OCI-LY1 (cell line): Measurements from ENCODE around the gene CD81.
A peak's percentile ranks its signal among the peaks of the same experiment; 100 is the strongest.

Experiments used
- H2AFZ ChIP-seq: fragments of 200-600 bp; sonication (generic), shearing (Covaris generic); 2 replicates; pipeline ENCODE4 v1.6.0; 2014; ENCODE audit warnings: antibody characterized with exemption, mild to moderate bottlenecking, low read length
- H3F3A ChIP-seq: fragments of 200-600 bp; sonication (generic), shearing (Covaris generic); 2 replicates; pipeline ENCODE4 v1.6.0; 2014; ENCODE audit warnings: mild to moderate bottlenecking, antibody characterized with exemption, low read length, moderate library complexity; ENCODE audit not compliant: insufficient read depth
- H3K27ac ChIP-seq: fragments of 200-600 bp; sonication (generic); 2 replicates; pipeline ENCODE4 v1.5.1; 2014; ENCODE audit warnings: low read length, mixed run types, mild to moderate bottlenecking, low read depth; ENCODE audit not compliant: poor library complexity, severe bottlenecking
- H3K27me3 ChIP-seq: fragments of 200-600 bp; sonication (generic); 2 replicates; pipeline ENCODE4 v1.6.0; 2014; ENCODE audit warnings: antibody characterized with exemption, mild to moderate bottlenecking, low read length, moderate library complexity; ENCODE audit not compliant: insufficient read depth
- H3K36me3 ChIP-seq: fragments of 200-600 bp; sonication (generic); 2 replicates; pipeline ENCODE4 v1.6.1; 2014; ENCODE audit warnings: mild to moderate bottlenecking, antibody characterized with exemption, low read length, moderate library complexity, mixed read lengths; ENCODE audit not compliant: insufficient read depth
- H3K4me1 ChIP-seq: fragments of 200-600 bp; sonication (generic); 2 replicates; pipeline ENCODE4 v1.5.1; 2014; ENCODE audit warnings: mild to moderate bottlenecking, low read length, moderate library complexity; ENCODE audit not compliant: insufficient read depth, severe bottlenecking
- H3K4me2 ChIP-seq: fragments of 200-600 bp; sonication (generic), shearing (Covaris generic); 2 replicates; pipeline ENCODE4 v1.6.1; 2014; ENCODE audit warnings: low read length
- H3K4me3 ChIP-seq: fragments of 200-600 bp; sonication (generic); 2 replicates; pipeline ENCODE4 v1.5.1; 2014; ENCODE audit warnings: low read length, low read depth, mild to moderate bottlenecking, mixed read lengths; ENCODE audit not compliant: poor library complexity, severe bottlenecking
- H3K79me2 ChIP-seq: fragments of 200-600 bp; shearing (Covaris generic); 2 replicates; pipeline ENCODE4 v1.6.1; 2016; ENCODE audit warnings: mixed run types, low read length, mixed read lengths; ENCODE audit not compliant: insufficient read depth
- H3K9ac ChIP-seq: fragments of 200-600 bp; sonication (generic), shearing (Covaris generic); 2 replicates; pipeline ENCODE4 v1.6.1; 2014; ENCODE audit warnings: mild to moderate bottlenecking, low read length, mixed read lengths
- H3K9me2 ChIP-seq: fragments of 200-600 bp; sonication (generic), shearing (Covaris generic); 2 replicates; pipeline ENCODE4 v1.6.1; 2014; ENCODE audit warnings: low read depth, mild to moderate bottlenecking, low read length, mixed read lengths
- H3K9me3 ChIP-seq: fragments of 200-600 bp; shearing (Covaris generic); 2 replicates; pipeline ENCODE4 v1.6.1; 2014; ENCODE audit warnings: low read length, mixed read lengths
- H4K20me1 ChIP-seq: fragments of 200-600 bp; sonication (generic), shearing (Covaris generic); 2 replicates; pipeline ENCODE4 v1.6.0; 2016; ENCODE audit warnings: mild to moderate bottlenecking, low read length; ENCODE audit not compliant: insufficient read depth
- EZH2 ChIP-seq: fragments of 200-600 bp; sonication (generic), shearing (Covaris generic); IDR thresholded peaks from 2 replicates; pipeline ENCODE4 v1.8.0; 2017; ENCODE audit warnings: borderline replicate concordance, mixed run types, mild to moderate bottlenecking, antibody characterized with exemption, low read length, moderate library complexity, mixed read lengths
- TF ChIP-seq, protein P1 (sequence below): fragments of 200-600 bp; sonication (generic), shearing (Covaris generic); IDR thresholded peaks from 2 replicates; pipeline ENCODE4 v1.5.1; 2017; ENCODE audit warnings: mild to moderate bottlenecking, antibody characterized with exemption, low read length, moderate library complexity, mixed read lengths

CD81 gene

DNA sequence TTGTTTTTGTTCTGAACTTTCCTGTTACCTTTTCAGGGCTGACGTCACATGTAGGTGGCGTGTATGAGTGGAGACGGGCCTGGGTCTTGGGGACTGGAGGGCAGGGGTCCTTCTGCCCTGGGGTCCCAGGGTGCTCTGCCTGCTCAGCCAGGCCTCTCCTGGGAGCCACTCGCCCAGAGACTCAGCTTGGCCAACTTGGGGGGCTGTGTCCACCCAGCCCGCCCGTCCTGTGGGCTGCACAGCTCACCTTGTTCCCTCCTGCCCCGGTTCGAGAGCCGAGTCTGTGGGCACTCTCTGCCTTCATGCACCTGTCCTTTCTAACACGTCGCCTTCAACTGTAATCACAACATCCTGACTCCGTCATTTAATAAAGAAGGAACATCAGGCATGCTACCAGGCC lies 19.9 kb downstream of the CD81 start:
- no peak overlapping the region for H3K4me3 ChIP-seq
- H3K27ac ChIP-seq, result no peak overlapping the region
- peaks cover 53% of the 10 kb centered on the region for H3K36me3 ChIP-seq
- H3K9me2 ChIP-seq, result no peaks in the 10 kb centered on the region
- H3K9ac ChIP-seq, result no peak overlapping the region
- no peak for TF ChIP-seq EZH2
- TF ChIP-seq, protein P1, sequence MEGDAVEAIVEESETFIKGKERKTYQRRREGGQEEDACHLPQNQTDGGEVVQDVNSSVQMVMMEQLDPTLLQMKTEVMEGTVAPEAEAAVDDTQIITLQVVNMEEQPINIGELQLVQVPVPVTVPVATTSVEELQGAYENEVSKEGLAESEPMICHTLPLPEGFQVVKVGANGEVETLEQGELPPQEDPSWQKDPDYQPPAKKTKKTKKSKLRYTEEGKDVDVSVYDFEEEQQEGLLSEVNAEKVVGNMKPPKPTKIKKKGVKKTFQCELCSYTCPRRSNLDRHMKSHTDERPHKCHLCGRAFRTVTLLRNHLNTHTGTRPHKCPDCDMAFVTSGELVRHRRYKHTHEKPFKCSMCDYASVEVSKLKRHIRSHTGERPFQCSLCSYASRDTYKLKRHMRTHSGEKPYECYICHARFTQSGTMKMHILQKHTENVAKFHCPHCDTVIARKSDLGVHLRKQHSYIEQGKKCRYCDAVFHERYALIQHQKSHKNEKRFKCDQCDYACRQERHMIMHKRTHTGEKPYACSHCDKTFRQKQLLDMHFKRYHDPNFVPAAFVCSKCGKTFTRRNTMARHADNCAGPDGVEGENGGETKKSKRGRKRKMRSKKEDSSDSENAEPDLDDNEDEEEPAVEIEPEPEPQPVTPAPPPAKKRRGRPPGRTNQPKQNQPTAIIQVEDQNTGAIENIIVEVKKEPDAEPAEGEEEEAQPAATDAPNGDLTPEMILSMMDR, result no peak
- no peaks in the 10 kb centered on the region for H3K9me3 ChIP-seq
- no peaks in the 10 kb centered on the region for H3F3A ChIP-seq
- no peaks in the 10 kb centered on the region for H4K20me1 ChIP-seq
- H3K4me1 ChIP-seq, result peaks cover 48% of the 10 kb centered on the region
- no peaks in the 10 kb centered on the region for H3K27me3 ChIP-seq
- H2AFZ ChIP-seq, result no peak overlapping the region
- H3K4me2 ChIP-seq, result no peak overlapping the region
- H3K79me2 ChIP-seq, result no peaks in the 10 kb centered on the region

DNA sequence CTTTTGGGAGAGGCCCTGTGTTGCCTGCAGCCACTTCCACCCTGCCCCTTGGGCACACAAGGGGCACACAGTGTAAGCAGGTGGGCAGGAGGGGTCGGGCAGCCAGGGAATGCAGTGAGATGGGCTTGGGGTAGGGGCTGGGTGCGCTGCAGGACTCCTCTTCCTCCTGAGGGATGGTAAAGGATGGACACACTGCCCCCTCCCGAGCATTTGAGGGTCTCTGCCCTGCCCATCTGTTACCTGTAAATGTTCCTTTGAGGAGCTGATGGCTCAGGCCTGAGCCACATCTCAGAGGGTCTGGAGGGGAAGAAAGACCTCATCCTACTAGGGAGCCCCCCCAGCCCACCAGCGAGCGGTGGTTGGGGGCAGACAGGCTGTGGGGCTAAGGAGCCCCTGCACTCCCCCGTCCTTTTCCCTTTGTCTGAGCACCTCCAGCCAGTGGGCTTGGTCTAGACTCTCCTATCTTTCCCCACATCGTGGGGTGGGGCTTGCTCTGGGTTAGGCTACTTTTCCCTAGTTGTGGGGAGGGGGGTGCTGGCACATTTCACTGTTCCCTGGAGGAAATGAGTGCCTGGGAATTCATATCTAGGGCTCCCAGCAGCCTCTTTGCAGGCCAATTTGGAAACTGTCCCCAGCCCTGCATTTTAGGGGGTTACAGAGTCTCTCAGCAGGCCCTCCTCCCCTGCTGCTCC lies 21.7 kb downstream of the CD81 start:
- Histone ChIP-seq H4K20me1 (no peaks in the 10 kb centered on the region), H3K4me1 (peaks cover 30% of the 10 kb centered on the region), H3K9me2 (no peaks in the 10 kb centered on the region), H3F3A (no peaks in the 10 kb centered on the region), H3K9ac (peak overlapping the region; percentile 76; the same call in 1 of the 2 replicates), H3K4me2 (peak overlapping the region; percentile 69), H2AFZ (no peak overlapping the region), H3K4me3 (peak overlapping the region; percentile 71), H3K27me3 (no peaks in the 10 kb centered on the region), H3K9me3 (no peaks in the 10 kb centered on the region), H3K79me2 (no peaks in the 10 kb centered on the region), H3K27ac (peak overlapping the region; percentile 55), H3K36me3 (peaks cover 58% of the 10 kb centered on the region)
- TF ChIP-seq EZH2, result no peak
- TF ChIP-seq, protein P1, result peak; percentile 45; the same call in 1 of the 2 replicates

DNA sequence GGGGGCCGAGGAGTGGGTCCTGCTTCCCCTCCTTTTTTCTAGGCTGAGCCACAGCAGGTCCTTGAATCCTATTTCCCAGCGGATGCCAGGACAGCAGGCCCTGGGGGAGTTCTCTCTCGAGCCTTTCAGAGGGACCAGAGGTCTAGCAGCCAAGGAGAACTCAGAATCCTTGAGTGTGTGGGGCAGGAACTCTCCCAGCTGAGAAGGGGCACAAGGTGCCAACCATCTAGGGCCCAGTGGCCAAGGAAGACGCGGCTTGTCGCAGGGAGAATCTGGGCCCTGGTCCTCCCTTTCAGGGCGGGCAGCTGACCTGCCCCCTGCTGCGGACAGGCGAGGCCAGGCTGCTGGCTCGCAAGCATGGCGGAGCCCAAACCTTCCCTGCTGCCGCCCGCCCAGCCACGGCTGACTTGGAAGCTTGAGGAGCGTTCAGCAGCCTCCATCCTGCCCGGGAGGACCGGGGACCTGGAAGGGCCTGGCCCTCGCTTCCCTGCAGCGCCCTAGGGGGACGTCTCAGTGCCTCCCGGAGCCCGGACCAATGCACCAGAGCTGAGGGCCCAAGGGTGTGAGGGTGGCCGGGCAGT lies 22.5 kb downstream of the CD81 start:
- Histone ChIP-seq H4K20me1 (no peaks in the 10 kb centered on the region), H3K9ac (peak overlapping the region; percentile 76), H3K27me3 (no peaks in the 10 kb centered on the region), H3K9me3 (no peaks in the 10 kb centered on the region), H3K4me1 (peaks cover 23% of the 10 kb centered on the region), H3K4me3 (peak overlapping the region; percentile 71), H3K79me2 (no peaks in the 10 kb centered on the region), H3F3A (no peaks in the 10 kb centered on the region), H2AFZ (no peak overlapping the region), H3K36me3 (peaks cover 50% of the 10 kb centered on the region), H3K27ac (peak overlapping the region; percentile 55), H3K9me2 (no peaks in the 10 kb centered on the region), H3K4me2 (peak overlapping the region; percentile 69)
- TF ChIP-seq, protein P1, result no peak
- TF ChIP-seq EZH2, result no peak
